OCI-M2 (cell line): ENCODE results near the gene CACNA2D3.

Experiments used
- DNase-seq: peaks from one replicate; lab custom pipeline; 2025; ENCODE audit not compliant: unreplicated experiment; lab: John Stamatoyannopoulos, UW

CACNA2D3 gene

GRCh38 chr3:54264050-54264449, 141.7 kb downstream of the CACNA2D3 start:
- DNase-seq: no peak

DNA sequence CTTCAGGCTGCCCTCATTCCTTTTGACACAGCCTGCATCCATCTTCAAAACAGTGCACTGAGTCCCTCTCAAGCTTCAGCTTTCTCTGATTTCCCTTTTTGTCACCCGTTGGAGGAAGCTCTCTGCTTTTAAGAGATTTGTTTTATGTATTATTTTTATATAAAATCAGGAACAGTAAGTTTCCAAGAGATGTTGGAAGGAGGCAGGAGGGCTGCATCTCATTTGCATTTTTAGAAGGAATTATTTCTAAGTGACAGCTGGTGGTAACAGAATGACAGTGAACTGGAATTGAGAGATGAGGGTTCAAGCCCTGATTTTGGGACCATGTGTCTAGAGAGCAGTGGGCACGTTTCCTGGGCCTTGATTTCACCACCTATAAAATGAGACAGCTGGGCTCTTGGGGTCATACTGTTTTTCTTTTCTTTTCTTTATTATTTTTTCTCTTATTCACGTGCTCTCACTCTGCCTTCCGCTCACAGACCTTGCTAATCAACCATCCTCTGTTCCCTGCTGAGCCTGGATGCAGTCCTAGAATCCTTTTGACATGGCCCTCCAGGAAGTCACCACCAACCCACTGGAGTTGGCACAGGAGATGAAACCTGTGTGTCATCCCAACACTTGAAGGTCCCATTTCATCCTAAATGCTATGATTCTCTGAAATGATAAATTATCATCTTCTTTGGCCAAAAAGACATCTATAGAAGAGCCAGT, 148.6 kb downstream of the CACNA2D3 start:
- no peak for DNase-seq

DNA sequence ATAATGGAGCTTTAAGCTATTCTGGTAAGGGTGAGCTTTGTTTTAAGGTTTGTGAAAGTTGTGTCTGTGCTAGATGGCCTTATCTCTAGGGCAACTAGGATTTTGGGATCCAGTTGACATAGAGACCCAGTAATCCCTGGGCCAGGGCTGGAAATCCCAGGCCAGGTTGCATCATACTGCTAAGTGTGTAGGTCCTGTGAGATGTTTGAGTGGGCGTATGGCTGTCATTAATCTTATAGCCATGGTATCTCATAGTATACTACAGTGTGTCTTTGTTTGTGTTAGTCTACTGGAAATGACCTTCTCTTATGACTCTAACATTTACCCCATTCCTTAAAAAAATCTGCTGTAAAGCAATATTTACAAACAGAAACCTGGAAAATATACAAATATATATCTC, 151.4 kb downstream of the CACNA2D3 start:
- DNase-seq: no peak

- DNase-seq: no peak
Observed at GRCh38 chr3:54274607-54275006, 152.3 kb downstream of the CACNA2D3 start.

- DNase-seq: no peak
Observed at GRCh38 chr3:54279005-54279583, 156.7 kb downstream of the CACNA2D3 start.

- no peak for DNase-seq
Observed at GRCh38 chr3:54283470-54283869, 161.1 kb downstream of the CACNA2D3 start.

DNA sequence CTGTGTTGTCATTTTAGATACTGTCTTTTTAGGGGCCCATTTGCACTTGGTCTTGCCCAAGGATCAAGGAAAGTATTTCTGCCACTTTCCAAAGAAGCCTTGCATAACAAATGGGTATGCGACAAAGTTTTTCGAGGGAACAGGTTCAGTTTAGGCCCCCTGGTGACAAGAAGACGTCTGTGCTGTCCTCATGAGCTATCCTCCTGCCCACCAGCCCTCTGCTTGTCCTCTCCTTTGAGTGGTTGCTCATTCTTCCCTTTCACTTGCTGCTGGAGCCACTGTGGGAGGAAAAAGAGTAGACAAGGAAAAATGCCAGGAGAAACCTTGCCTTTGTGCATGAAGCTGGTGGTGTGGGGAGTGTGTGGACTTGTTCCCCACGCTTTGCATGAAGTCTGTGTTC, 171.9 kb downstream of the CACNA2D3 start:
- no peak for DNase-seq

DNA sequence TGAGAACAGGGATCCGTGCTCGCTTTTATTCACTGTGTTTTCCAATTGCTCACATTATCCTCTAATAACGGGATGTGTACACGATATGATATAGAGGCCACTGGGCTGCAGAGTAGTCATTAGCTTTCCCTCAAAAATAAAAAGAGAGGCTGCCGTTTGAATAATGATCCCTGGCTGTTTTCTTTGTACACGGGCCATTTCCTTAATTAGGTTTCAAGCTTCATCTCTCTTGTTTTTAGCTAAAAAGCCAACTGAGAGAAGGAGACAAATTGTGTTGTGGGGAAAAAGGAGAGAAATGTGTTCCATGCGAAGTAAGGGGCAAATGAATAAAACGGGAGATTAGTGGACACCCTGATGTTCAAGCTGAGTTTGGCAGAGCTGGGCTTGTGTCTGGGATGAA, 174.2 kb downstream of the CACNA2D3 start:
- no peak for DNase-seq

GRCh38 chr3:54299169-54299935, 177.0 kb downstream of the CACNA2D3 start:
- DNase-seq: no peak

GRCh38 chr3:54303517-54304375, 181.4 kb downstream of the CACNA2D3 start:
- DNase-seq: no peak

- DNase-seq: no peak
Observed at GRCh38 chr3:54304877-54305276, 182.5 kb downstream of the CACNA2D3 start.

- no peak for DNase-seq
Observed at GRCh38 chr3:54305409-54306099, 183.2 kb downstream of the CACNA2D3 start.

DNA sequence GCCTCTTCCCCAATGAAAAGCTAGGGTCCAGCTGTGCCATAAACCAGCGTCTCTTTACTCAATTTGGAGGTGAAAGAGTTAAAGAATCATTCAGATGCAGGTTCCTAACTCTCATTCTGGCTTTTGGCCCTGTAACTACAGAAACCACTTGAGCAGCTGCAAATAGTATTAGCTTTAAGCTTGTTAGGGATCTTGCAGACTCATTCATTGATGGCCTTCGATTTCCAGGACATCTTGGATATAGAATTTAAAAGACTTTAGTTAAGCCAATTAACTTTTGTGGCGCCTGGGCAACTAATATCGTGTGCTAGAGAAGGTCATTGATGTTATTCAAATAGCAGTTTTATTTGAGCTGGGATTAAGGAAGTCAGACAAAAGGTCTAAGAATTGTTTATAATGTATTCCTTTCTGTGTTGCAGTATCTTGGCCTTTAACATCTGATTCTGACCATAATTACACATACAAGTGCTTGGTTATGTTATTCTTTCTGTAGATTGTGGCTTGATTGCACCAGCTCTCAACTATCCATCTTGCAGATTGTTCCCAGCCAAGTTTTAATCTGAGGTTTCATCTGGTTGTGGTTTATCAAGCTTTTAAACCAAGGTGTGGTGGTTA, 185.3 kb downstream of the CACNA2D3 start:
- no peak for DNase-seq

- no peak for DNase-seq
Observed at GRCh38 chr3:54309601-54310000, 187.2 kb downstream of the CACNA2D3 start.

DNA sequence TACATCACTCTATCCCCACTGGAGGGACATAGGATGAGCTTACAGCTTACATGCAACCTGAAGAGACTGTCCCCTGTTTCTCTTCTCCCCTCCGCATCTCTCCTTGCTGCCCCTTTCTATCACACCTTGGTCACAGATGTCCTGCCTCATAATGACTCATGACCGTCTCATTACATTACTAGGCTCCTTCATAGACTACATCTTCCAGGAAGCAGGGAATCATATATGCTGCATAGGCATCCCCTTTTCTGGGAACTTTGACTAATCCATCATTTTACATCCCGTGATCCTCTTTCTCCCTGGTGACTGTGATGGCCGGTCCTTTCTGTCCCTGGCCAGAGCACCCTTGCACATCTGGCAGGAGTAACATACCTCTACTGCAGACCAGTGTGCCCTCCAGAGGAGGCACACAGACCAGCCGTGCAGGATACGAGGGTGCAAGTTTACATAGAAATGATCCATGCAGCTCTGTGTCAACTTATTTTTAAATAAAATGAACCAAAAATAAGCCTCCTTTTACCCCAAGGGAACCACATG, 188.9 kb downstream of the CACNA2D3 start:
- no peak for DNase-seq

- no peak for DNase-seq
Observed at GRCh38 chr3:54312156-54312899, 190.0 kb downstream of the CACNA2D3 start.

- no peak for DNase-seq
Observed at GRCh38 chr3:54313418-54313817, 191.1 kb downstream of the CACNA2D3 start.

DNA sequence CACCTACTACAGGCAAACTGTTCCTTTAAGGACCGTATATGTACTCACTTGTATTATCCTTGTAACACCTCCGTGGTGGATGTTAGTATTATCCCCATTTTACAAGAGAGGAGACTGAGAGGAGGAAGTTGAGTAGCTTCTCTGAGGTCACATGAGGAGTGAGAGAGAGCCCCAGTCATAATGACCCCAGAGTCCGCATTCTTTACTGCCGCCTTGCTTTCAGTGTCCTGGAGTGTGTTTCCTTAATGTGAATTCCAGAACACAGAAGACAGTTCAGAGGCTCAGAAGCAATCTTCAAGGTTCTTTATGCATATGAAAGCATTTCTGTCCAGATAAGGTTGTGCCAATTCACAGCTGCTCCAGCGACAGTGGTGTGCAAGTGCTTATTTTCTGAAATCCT, 199.2 kb downstream of the CACNA2D3 start:
- DNase-seq: no peak

DNA sequence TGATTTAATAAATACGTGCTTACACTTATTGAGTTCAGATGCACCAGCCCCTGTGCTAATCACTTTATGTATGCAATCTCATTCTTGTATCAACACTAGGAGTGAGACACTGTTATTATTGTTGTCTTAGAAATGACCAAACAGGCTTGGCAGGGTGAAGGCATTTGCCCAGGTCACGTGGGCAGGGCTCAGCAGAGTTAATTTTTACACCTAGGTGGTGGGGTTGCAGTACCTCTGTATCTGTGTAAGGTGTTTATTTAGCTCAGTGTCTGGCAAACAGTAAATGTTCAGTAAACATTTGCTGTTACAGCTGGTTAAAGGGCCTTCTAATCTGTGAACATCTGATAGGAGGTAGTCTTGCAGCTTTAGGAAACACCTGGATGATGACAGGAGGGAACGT, 200.0 kb downstream of the CACNA2D3 start:
- no peak for DNase-seq
